BE2C (cell line): Measurements from ENCODE around the gene INPP5A.

Experiments
- DNase-seq: peaks from one replicate; pipeline ENCODE4 v3.0.0-alpha.2; 2020
- H3K27me3 ChIP-seq: fragments of 250-450 bp; sonication (Bioruptor Pico); 2 replicates; pipeline ENCODE4 v1.5.1; 2020; ENCODE audit warnings: mild to moderate bottlenecking
- H3K36me3 ChIP-seq: fragments of 250-450 bp; sonication (Bioruptor Pico); 2 replicates; pipeline ENCODE4 v1.5.1; 2020; ENCODE audit warnings: mild to moderate bottlenecking
- H3K4me1 ChIP-seq: fragments of 250-450 bp; sonication (Bioruptor Pico); 2 replicates; pipeline ENCODE4 v1.5.1; 2020
- H3K4me3 ChIP-seq: 2 replicates; pipeline ENCODE4 v1.5.1; 2011; ENCODE audit warnings: low read depth, low read length
- H3K9me3 ChIP-seq: fragments of 250-450 bp; sonication (Bioruptor Pico); 2 replicates; pipeline ENCODE4 v1.5.1; 2020
- TF ChIP-seq, protein P1 (sequence below): IDR thresholded peaks from 2 replicates; pipeline ENCODE4 v1.5.1; 2012; ENCODE audit warnings: mild to moderate bottlenecking, low read depth, low read length

INPP5A gene

DNA sequence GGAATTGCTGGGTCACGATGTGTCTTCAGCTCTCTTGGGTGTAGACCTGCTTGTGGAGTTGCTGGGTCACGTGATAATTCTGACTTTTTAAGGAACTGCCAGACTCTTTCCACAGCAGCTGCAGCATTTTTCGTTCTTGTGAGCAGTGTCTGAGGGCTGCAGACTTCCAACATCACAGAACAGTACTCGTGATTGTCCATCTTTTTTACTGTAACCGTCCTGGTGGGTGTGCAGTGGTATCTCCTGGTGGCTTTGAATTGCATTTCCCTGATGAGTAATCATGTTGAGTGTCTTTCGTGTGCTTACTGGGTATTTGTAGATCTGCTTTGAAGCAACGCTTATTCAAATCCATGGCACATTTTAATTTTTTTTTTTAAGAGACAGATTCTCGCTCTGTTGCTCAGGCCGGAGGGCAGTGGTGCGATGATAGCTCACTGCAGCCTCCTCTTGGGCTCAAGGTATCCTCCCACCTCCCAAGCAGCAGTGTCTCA, 22.7 kb downstream of the INPP5A start:
- H3K36me3 ChIP-seq: no peaks in the 10 kb centered on the region
- DNase-seq: no peak
- H3K9me3 ChIP-seq: no peaks in the 10 kb centered on the region
- H3K27me3 ChIP-seq: no peaks in the 10 kb centered on the region
- H3K4me3 ChIP-seq: no peak overlapping the region
- H3K4me1 ChIP-seq: no peaks in the 10 kb centered on the region
- TF ChIP-seq, protein P1, sequence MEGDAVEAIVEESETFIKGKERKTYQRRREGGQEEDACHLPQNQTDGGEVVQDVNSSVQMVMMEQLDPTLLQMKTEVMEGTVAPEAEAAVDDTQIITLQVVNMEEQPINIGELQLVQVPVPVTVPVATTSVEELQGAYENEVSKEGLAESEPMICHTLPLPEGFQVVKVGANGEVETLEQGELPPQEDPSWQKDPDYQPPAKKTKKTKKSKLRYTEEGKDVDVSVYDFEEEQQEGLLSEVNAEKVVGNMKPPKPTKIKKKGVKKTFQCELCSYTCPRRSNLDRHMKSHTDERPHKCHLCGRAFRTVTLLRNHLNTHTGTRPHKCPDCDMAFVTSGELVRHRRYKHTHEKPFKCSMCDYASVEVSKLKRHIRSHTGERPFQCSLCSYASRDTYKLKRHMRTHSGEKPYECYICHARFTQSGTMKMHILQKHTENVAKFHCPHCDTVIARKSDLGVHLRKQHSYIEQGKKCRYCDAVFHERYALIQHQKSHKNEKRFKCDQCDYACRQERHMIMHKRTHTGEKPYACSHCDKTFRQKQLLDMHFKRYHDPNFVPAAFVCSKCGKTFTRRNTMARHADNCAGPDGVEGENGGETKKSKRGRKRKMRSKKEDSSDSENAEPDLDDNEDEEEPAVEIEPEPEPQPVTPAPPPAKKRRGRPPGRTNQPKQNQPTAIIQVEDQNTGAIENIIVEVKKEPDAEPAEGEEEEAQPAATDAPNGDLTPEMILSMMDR: no peak

DNA sequence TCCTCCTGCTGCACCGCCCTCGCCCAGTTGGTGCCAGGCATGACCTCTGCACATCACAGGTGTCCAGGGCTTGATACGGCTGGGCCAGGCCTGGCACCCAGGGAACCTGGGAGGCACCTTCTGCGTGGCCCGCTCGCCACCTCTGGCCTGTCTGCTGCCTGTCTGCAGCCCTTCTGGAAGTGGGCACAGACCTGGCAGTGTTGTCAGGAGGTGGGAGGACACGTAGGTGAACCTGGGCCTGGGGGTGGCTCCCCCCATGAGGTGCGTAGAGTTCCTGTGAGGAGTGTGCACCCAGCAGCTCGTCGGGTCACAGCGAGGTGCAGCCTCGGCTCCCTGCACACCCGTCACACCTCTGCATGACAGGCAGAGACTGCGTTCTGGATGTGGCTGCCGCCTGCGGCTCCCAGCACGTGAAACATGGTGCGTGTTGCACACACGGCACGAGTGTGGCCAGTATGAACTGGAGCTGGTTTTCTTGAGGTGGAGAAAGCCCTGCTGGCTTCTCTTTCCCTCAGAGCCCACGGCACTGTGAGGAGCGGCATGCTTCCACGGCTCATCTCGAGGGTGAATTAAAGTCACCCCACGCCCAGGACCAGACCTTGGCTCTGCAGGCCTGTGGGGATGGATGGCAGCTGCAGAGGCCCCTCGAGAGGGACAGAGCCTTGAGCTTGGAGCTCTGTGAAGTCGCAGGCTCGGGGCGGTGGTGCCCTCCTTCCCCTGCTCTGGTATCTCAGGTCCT, 24.8 kb downstream of the INPP5A start:
- H3K4me1 ChIP-seq: no peaks in the 10 kb centered on the region
- no peak overlapping the region for H3K4me3 ChIP-seq
- TF ChIP-seq, protein P1: no peak
- DNase-seq: no peak
- no peaks in the 10 kb centered on the region for H3K9me3 ChIP-seq
- H3K27me3 ChIP-seq: no peaks in the 10 kb centered on the region
- H3K36me3 ChIP-seq: no peaks in the 10 kb centered on the region

DNA sequence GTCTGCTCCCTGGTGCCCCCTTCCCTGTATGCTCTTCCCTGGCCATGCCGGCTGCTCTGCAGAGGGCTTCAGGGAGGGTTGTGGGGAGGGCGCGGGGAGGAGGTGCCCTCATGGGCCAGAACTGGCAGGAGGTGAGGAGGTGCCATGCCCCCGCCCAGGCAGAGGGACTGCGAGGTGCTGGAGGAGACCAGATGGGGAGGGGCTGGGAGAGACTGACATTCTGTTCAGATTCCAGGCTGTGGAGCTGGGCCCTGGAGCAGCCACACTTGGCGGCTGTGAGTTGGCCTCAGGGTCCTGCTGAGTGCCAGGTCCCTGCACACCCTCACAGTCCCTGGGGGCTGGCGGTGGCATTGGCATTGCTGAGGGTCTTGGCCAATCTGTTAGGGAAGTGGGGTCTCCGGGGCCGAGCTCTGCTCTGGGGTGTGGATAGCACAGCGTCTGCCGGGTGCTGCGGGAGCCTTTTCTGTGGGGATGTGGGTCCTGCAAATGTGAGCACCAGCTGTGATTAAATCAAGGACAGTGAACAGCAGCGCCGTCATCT, 25.4 kb downstream of the INPP5A start:
- no peaks in the 10 kb centered on the region for H3K4me1 ChIP-seq
- no peak for DNase-seq
- no peaks in the 10 kb centered on the region for H3K27me3 ChIP-seq
- no peak overlapping the region for H3K4me3 ChIP-seq
- TF ChIP-seq, protein P1: no peak
- H3K36me3 ChIP-seq: no peaks in the 10 kb centered on the region
- H3K9me3 ChIP-seq: no peaks in the 10 kb centered on the region

DNA sequence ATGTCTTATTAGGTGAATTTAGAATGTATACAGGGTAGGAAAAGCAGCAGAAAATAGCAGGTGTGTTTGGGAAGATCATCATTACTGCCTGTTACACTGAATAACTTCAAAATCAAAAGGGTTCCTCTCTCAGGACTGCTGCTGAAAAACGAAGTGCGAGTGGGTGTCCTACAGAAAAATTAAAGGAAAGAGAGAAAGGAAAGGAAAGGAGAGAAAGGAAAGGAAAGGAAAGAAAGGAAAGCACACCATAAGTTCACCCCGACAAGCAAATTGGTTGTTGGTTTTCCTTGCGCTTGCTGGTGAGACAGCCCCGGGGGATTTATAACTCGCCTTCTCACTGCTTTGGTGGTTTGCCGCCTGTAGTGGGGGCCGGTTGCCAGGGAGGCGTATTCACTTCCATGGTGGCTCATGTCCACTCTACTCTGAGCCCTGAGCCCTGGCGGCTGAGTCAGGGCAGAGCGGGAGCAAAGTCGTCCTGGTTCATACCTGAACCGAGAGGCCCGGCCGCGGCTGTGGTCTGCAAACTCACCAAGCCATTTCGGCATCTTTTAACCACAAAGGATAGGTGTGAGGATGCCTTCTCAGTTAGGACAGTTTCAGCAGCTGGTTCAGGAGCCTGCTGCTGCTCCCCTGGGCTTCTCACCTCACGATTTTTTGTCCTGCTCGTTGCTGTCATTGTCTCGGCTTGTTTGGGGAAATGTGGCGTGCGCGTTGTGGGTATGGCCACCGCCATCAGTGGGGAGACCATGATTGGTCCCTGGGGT, 26.1 kb downstream of the INPP5A start:
- no peaks in the 10 kb centered on the region for H3K36me3 ChIP-seq
- no peak for DNase-seq
- H3K9me3 ChIP-seq: no peaks in the 10 kb centered on the region
- H3K27me3 ChIP-seq: no peaks in the 10 kb centered on the region
- TF ChIP-seq, protein P1: no peak
- H3K4me1 ChIP-seq: no peaks in the 10 kb centered on the region
- H3K4me3 ChIP-seq: no peak overlapping the region

DNA sequence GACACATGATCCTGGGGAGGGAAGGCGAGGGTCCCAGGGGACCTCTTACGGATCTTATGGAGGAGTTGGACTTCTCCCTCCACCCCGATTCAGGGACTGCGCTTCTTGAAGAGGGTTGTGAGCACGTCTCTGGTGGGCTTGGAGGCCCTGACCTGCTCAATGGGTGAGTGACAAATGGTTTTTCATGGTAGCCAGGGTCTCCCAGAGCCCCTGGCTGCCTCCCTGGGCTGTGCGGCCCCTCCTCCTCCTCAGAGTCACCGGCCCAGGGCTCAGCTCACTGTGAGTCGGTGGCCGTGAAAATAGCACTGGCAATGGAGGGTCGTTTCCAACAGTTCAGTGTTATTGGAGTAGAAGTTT, 26.6 kb downstream of the INPP5A start:
- Histone ChIP-seq H3K27me3 (no peaks in the 10 kb centered on the region), H3K9me3 (no peaks in the 10 kb centered on the region), H3K36me3 (no peaks in the 10 kb centered on the region), H3K4me1 (no peaks in the 10 kb centered on the region), H3K4me3 (no peak overlapping the region)
- TF ChIP-seq, protein P1: no peak
- no peak for DNase-seq

DNA sequence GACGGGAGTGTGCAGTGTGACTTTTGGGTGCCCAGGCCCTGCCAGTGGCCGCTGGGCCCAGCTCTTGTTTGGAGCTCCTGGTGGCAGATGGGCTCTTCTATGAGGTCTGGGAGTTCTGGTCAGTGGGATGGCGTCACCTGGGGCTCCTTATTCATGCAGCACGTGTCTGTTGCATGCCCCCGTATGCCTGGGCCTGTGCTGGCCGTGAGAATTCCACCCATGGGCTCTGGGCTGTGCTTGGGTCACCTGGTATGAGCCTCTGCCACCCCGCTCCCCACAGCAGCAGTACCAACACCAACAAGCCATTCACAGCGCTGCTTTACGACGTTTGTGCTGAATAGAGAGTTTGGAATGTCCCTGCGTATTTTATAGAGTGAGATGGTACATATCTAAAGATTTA, 27.1 kb downstream of the INPP5A start:
- Histone ChIP-seq H3K36me3 (no peaks in the 10 kb centered on the region), H3K9me3 (no peaks in the 10 kb centered on the region), H3K4me3 (no peak overlapping the region), H3K4me1 (no peaks in the 10 kb centered on the region), H3K27me3 (no peaks in the 10 kb centered on the region)
- no peak for DNase-seq
- TF ChIP-seq, protein P1: no peak
